Keratinocyte (primary cell): ENCODE measurements around the gene STX8.

Source experiments
- EZH2 ChIP-seq: IDR thresholded peaks from one replicate; pipeline ENCODE4 v1.6.1; 2012; ENCODE audit warnings: inconsistent platforms, mild to moderate bottlenecking, low read length, moderate library complexity
- TF ChIP-seq, protein P1 (sequence below), 3 experiments: IDR thresholded peaks in 1 of 3; conservative IDR thresholded peaks in 1 of 3; optimal IDR thresholded peaks in 1 of 3; 2 replicates in 2 of 3; 3 replicates in 1 of 3; pipeline versions ENCODE3 to v1.5.1; 2011; ENCODE audit warnings: low read length in 3 of 3, mild to moderate bottlenecking in 3 of 3, moderate library complexity in 2 of 3, control low read depth in 1 of 3, inconsistent platforms in 1 of 3; ENCODE audit not compliant: insufficient read depth in 2 of 3; ENCODE audit errors: extremely low read depth in 1 of 3

DNA sequence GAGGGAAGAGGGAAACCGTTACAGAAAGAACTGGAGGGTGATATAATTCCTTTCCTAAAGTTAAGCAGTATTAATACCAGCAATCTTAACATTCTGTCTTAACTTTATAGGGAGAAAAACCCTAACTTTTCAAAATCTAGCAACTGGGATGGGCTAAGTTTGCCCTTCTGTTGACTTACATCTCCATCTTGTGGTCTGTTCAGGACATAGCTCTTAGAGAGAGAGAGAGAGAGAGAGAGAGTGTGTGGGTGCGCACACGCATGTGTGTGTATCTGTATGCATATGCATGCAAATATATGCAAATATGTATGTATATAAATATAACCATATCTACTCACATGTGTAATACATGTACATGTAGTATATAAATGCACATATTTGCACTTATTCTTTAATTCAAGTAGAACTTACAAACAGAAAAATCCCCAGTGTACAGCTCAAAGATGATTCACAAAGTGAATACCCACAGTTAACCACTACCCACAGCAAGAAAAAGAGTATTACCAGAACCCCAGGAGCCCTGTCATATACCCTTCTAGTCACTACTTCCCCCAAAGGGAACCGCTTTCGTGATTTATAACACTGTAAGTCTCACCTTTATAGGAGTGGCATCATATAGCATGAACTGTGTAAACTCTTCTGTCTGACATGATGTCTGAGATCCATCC is 46.5 kb downstream of the STX8 start:
- TF ChIP-seq, protein P1, sequence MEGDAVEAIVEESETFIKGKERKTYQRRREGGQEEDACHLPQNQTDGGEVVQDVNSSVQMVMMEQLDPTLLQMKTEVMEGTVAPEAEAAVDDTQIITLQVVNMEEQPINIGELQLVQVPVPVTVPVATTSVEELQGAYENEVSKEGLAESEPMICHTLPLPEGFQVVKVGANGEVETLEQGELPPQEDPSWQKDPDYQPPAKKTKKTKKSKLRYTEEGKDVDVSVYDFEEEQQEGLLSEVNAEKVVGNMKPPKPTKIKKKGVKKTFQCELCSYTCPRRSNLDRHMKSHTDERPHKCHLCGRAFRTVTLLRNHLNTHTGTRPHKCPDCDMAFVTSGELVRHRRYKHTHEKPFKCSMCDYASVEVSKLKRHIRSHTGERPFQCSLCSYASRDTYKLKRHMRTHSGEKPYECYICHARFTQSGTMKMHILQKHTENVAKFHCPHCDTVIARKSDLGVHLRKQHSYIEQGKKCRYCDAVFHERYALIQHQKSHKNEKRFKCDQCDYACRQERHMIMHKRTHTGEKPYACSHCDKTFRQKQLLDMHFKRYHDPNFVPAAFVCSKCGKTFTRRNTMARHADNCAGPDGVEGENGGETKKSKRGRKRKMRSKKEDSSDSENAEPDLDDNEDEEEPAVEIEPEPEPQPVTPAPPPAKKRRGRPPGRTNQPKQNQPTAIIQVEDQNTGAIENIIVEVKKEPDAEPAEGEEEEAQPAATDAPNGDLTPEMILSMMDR (optimal IDR thresholded peaks at IDR 0.05 in 1 of 3, IDR thresholded peaks at IDR 0.05 in 1 of 3, conservative IDR thresholded peaks at IDR 0.05 in 1 of 3; ENCODE audit: extremely low read depth in 1 of 3, insufficient read depth in 2 of 3, low read length in 3 of 3): peak; percentile 38 to 46 (median 41)
- TF ChIP-seq EZH2: no peak
